HG02852 (cell line): ENCODE results near the gene CD69.
"Not testable (repeated sequence)": the region's sequence is repeated elsewhere in the genome, so short reads cannot be mapped to it uniquely, and the experiment has no call there.

Source experiments
- ATAC-seq: cut with Tn5 transposase; IDR thresholded peaks from one replicate; pipeline ENCODE4 v1.9.1; 2021; ENCODE audit warnings: mild to moderate bottlenecking, moderate library complexity; ENCODE audit not compliant: unreplicated experiment

The CD69 gene

GRCh38 chr12:9724023-9724422 is 36.7 kb downstream of the CD69 start:
- ATAC-seq: no peak

DNA sequence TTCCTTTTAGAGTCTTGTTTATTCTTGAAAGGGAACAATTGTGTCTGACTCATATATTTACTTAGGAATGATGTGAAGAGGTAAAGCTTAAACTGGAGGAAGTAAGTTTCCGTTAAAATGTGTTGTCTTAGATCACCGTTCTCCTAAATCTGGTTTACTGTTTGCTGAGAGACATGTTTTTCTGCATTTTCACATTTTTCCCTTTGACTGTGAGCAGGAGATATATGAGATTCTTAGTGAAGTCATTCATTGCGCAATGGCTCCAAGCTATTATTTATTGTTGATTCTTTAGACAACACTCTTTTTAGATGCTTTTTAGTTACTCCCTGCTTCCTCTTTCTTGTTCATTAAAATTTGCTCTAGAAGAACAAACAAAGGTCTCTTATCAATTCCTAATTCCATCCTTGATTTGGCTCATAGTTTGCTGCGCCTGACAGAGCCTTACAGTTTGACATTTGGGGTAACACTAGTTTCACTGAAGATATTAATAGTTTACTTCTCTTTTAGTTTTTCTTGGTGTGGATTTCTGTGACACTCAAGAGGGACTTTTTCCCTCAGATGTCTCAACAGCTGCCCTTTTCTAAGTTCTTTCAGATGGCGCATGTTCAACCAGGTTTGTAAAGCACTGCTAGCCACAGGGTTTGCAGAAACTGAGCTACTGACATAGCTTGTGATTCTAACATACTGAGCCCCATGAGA is 39.2 kb downstream of the CD69 start:
- ATAC-seq: peak; percentile 69

DNA sequence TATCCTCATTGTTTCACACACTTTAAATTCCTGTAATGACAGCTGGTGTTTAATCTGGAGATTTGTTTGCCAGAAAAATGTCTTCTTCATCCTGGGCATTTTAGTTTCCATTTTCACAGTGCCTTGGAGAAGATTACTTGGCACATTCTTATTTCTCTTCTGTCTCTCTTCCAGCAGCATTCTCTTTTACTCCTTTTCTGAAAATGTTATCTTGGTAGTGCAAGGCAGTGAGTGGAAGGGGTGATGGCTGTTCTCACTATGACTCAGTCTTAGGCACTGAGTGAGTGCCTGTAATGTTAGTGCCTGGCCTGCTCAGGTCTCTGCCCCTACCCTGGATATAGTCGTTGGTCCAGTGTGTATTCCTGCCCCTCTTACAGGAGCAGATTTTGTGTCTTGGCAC is 40.9 kb downstream of the CD69 start:
- no peak for ATAC-seq

DNA sequence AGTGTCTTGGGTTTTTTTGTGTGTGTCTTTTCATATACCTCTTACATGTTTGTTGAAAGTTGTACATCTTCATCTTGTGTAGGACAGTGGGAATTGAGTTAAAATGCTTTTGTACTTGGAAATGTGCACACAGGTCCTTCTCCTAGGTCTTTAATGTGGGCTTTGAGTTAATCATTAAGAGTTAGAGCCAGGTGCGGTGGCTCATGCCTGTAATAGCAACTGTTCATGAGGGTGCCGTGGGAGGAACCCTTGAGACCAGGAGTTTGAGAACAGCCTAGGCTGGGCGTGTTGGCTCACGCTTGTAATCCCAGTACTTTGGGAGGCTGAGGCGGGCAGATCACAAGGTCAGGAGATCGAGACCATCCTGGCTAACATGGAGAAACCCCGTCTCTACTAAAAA is 41.7 kb downstream of the CD69 start:
- no peak for ATAC-seq

- no peak for ATAC-seq
These were observed 43.4 kb downstream of the CD69 start for GRCh38 chr12:9717070-9717925.

GRCh38 chr12:9713032-9713558 is 47.6 kb downstream of the CD69 start:
- peak; percentile 66 for ATAC-seq

GRCh38 chr12:9711664-9712063 is 49.0 kb downstream of the CD69 start:
- ATAC-seq: no peak

DNA sequence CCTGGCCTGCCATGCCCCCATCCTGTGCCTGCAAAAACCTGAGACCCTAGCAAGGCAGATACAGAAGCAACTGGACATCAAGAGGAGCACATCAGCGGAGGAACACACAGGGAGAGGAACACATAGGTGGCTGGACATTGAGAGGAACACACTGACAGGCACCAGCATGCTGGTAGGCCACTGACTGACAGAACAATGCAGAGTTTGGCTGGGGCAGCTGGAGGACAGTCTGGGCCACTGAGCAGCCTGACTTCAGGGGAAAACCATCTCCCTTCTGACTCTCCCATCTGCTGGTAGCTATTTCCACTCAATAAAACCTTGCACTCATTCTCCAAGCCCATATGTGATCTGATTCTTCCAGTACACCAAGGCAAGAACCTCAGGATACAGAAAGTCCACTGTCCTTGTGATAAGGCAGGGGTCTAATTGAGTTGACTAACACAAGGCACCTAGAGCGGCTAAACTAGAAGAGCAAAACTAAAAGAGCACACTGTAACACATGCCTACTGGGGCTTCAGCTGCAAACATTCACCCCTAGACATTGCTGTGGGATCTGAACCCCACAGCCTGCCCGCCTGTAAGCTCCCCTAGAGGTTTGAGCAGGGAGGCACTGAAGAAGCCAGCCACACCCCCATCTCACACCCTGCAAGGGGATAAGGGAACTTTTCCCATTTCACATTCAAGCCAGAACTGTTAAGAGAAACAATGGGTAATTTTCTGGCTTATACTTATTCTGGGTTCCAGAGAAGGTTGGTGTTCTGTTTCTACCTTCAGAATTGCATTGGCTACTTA is 49.9 kb downstream of the CD69 start:
- ATAC-seq: no peak

DNA sequence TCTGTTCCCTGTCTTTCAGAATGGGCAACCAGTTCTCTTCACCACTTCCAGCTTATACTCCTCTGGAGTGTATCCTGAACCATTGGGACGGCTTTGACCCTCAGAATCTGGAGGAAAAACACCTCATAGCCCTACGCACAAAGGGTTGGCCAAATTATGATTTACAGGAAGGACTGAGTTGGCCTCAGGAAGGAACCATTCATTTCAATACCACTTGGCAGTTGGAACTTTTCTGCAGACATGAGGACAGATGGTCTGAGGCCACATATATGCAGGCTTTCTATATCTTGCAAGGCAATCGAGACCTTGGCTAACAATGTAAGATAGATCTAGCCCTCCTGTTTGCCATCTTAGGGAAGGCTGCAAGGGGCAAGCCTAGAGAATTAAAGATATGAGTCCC is 51.8 kb downstream of the CD69 start:
- ATAC-seq: no peak

DNA sequence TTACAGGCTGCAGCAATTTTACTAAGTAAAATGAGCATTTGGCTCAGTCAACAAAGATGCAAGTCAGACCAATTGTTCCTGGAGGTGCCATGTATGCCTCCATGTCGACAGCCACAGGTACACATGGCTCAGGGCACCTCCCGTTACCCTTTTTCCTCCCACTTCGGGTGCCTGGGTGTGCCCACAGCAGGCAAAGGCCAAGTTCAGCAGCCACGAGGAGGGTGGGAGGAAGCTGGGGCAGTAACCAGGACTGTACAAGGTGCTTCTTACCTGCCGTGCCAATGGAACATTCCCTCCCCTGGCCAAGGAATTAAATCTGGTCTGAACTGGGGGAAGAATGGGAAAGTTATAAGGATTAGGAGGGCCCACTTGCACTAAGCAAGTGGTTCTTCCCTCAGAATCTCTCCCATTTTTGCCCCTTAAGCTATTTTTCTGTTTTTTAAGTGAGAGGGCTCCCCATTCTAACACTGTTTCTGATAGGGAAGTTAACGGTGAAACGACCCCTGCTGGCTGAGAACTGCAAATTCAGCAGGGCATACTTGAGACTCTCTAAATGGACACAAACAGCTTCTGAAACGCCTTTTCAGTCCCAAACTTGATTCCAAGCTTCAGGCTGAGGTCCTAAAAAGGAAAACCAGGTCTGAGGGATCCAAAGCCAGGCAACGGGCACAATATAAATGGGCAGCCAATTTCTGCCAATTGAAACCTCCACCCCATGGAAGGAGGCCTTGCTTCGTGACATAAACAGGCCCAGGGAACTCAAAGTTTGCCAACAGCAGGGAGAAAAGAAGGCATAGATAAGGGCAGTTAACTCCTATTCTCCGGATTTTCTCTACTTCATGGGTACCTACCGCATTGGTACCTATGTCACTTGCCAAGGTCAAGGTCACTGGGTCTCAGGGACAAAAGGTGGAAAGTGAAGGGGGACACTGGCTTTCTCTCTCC is 52.6 kb downstream of the CD69 start:
- ATAC-seq: peak; percentile 43

- ATAC-seq: no peak
These were observed 53.3 kb downstream of the CD69 start for GRCh38 chr12:9707356-9707755.

DNA sequence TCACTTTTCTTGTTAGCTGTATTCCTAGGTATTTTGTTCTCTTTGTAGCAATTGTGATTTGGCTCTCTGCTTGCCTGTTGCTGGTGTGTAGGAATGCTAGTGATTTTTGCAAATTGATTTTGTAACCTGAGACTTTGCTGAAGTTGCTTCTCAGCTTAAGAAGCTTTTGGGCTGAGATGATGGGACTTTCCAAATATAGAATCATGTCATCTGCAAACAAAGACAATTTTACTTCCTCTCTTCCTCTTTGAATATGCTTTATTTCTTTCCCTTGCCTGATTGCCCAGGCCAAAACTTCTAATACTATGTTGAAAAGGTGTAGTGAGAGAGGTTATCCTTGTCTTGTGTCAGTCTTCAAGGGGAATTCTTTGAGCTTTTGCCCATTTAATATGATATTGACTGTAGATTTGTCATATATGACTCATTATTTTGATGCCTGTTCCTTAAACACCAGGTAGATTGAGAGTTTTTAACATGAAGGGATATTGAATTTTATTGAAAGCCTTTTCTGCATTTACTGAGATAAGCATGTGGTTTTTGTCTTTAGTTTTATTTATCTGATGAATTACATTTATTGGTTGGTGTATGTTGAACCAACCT is 54.5 kb downstream of the CD69 start:
- no peak for ATAC-seq

- not testable (repeated sequence) for ATAC-seq
These were observed 56.1 kb downstream of the CD69 start for GRCh38 chr12:9704561-9704960.
